Esophagus muscularis mucosa (tissue), 4 donors: Measurements from ENCODE around the gene PSME2.

Experiments
- EP300 ChIP-seq: sonication (generic); formaldehyde crosslinking; IDR thresholded peaks from one replicate; pipeline ENCODE4 v1.6.1; 2017; ENCODE audit warnings: antibody characterized with exemption
- POLR2A ChIP-seq: fragments of 450-650 bp; IDR thresholded peaks from one replicate; pipeline ENCODE4 v1.6.1; 2017; ENCODE audit warnings: antibody characterized with exemption, moderate library complexity, mild to moderate bottlenecking, low read depth
- POLR2AphosphoS5 ChIP-seq, 2 donors: sonication (generic); formaldehyde crosslinking; IDR thresholded peaks; one replicate each; pipeline ENCODE4 v1.6.1; 2017; ENCODE audit warnings: antibody characterized with exemption in 2 of 2
- TF ChIP-seq, protein P1 (sequence below), 3 experiments: fragments of 200-600 bp in 2 of 3; fragments of 450-650 bp in 1 of 3; sonication (generic) in 2 of 3; IDR thresholded peaks; one replicate each; pipeline ENCODE4 v1.5.1; 2017 to 2019; ENCODE audit warnings: antibody characterized with exemption in 3 of 3, mild to moderate bottlenecking in 2 of 3, moderate library complexity in 1 of 3

DNA sequence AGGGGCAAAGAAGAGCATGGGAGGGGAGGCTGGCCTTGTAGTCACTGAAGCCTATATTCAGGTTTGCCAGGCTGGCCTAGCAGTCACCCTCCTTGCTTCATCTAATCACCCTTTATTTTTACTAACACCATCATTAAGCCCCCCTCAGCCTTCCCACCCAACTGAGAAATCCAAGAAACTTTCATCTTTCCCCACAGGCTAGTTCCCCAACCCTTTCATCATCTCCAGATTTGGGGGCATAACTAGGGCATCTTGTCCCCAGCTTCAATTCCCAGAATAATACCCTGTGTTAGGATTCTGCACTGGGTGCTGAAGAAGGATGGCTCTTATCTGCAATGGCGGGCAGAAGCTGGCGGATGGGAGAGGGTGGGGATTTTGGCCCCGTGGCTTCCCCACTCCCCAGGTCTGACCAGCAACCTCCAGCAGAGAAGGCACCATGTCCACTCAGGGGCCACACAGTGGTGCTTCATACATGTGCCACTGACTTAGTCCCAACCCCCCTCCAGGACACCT is 45.4 kb downstream of the PSME2 start:
- TF ChIP-seq POLR2A, result no peak
- TF ChIP-seq, protein P1, sequence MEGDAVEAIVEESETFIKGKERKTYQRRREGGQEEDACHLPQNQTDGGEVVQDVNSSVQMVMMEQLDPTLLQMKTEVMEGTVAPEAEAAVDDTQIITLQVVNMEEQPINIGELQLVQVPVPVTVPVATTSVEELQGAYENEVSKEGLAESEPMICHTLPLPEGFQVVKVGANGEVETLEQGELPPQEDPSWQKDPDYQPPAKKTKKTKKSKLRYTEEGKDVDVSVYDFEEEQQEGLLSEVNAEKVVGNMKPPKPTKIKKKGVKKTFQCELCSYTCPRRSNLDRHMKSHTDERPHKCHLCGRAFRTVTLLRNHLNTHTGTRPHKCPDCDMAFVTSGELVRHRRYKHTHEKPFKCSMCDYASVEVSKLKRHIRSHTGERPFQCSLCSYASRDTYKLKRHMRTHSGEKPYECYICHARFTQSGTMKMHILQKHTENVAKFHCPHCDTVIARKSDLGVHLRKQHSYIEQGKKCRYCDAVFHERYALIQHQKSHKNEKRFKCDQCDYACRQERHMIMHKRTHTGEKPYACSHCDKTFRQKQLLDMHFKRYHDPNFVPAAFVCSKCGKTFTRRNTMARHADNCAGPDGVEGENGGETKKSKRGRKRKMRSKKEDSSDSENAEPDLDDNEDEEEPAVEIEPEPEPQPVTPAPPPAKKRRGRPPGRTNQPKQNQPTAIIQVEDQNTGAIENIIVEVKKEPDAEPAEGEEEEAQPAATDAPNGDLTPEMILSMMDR (IDR thresholded peaks at IDR 0.05), result no peak
- TF ChIP-seq POLR2AphosphoS5 (IDR thresholded peaks at IDR 0.05), result no peak
- no peak for TF ChIP-seq EP300
